Heart left ventricle (tissue), 16 donors: ENCODE results near the gene LMO2. TPM values are rescaled to one million over a fixed set of nuclear protein-coding genes. Genes with fewer than 3 reads are reported as not detected.
"Not testable (repeated sequence)": the region's sequence is repeated elsewhere in the genome, so short reads cannot be mapped to it uniquely, and the experiment has no call there.

Source experiments
- ATAC-seq, 4 donors: fragments of 200-7000 bp; cut with Tn5 transposase; one replicate each; pipeline ENCODE4 v1.9.1; 2020 to 2022; ENCODE audit warnings: moderate library complexity in 4 of 4, mild to moderate bottlenecking in 3 of 4, moderate number of reproducible peaks in 1 of 4
- DNase-seq, 5 donors: peaks; one replicate each; pipeline ENCODE4 v3.0.0-alpha.2; 2020
- H3K27ac ChIP-seq, 12 donors: fragments of 200-600 bp; sonication (generic) in 4 of 12; one replicate each; pipeline versions ENCODE4 v1.5.0 to v1.8.0; 2016 to 2022; ENCODE audit warnings: mild to moderate bottlenecking in 2 of 12
- H3K27me3 ChIP-seq, 9 donors: fragments of 200-600 bp; sonication (generic) in 2 of 9; one replicate each; pipeline versions ENCODE4 v1.5.1 to v1.8.0; 2016 to 2022; ENCODE audit warnings: mild to moderate bottlenecking in 3 of 9
- H3K36me3 ChIP-seq, 9 donors: fragments of 200-600 bp; sonication (generic) in 2 of 9; one replicate each; pipeline versions ENCODE4 v1.5.0 to v1.8.0; 2018 to 2022; ENCODE audit warnings: mild to moderate bottlenecking in 2 of 9
- H3K4me1 ChIP-seq, 12 donors: fragments of 200-600 bp; sonication (generic) in 4 of 12; one replicate each; pipeline versions ENCODE4 v1.5.0 to v1.8.0; 2016 to 2022; ENCODE audit warnings: mild to moderate bottlenecking in 3 of 12
- H3K4me3 ChIP-seq, 12 donors: fragments of 200-600 bp; sonication (generic) in 4 of 12; one replicate each; pipeline versions ENCODE4 v1.5.0 to v1.8.0; 2017 to 2022; ENCODE audit warnings: mild to moderate bottlenecking in 9 of 12, moderate library complexity in 4 of 12
- H3K9me3 ChIP-seq, 12 donors: fragments of 200-600 bp; sonication (generic) in 4 of 12; one replicate each; pipeline versions ENCODE4 v1.5.0 to v1.8.0; 2016 to 2022; ENCODE audit warnings: mild to moderate bottlenecking in 1 of 12
- POLR2A ChIP-seq, 2 donors: fragments of 450-650 bp; IDR thresholded peaks; one replicate each; pipeline ENCODE4 v1.6.1; 2017; ENCODE audit warnings: antibody characterized with exemption in 2 of 2, mild to moderate bottlenecking in 2 of 2, moderate library complexity in 2 of 2
- WGBS, 4 donors: extraction: QIAGEN DNeasy Blood & Tissue Kit in 2 of 4; methylation state at CpG; one replicate each; pipeline versions ENCODE4 v1.1.5 to v1.1.7; 2013 to 2018; 5-methylcytosine and 5-hydroxymethylcytosine counted together
- intact Hi-C, 10 donors: fragments of 100-400 bp; cut with DNase I; formaldehyde crosslinking; loops; one replicate each; pipeline versions ENCODE4 v1.11.1 to v1.14.2; 2022
- polyA plus RNA-seq, 2 donors: library from polyadenylated mRNA; stranded (reverse); fragments of 200-250 nt; gene quantifications; one replicate each; pipeline ENCODE4 v1.2.3, GENCODE V29; 2013
- total RNA-seq, 9 donors: library from RNA; depleted of rRNA in 2 of 9; stranded (reverse); fragments of >200 nt in 2 of 9; fragmentation: NEBNext Ultra II Directional in 3 of 9; extraction: Animal tissue kit (Norgen Biotek cat#: 25700) in 3 of 9; gene quantifications; one replicate each; pipeline versions ENCODE4 v1.1.0 to v1.2.4, GENCODE V29; 2016 to 2023
- TF ChIP-seq, protein P1 (sequence below), 12 donors: fragments of 200-600 bp; sonication (generic) in 4 of 12; IDR thresholded peaks; one replicate each; pipeline versions ENCODE4 v1.5.0 to v1.8.0; 2018 to 2022; ENCODE audit warnings: antibody characterized with exemption in 12 of 12, mild to moderate bottlenecking in 5 of 12
- donor health status: ischemic (EF 13 %, LVEDD 7.1; RV severe dilation, severe dysfunction).
- donor health status: healthy with polysubstance abuse.
- donor health status: DM: no; HTN: yes; CAD: no.
- donor health status: DM: no; HTN: no; CAD: no.
- donor health status: ischemic (EF 25% LVEDD 6.9; RV normal size, moderate dysfunction).
- donor health status: ischemic (EF 25% LVEDD 5.7; RV mildly dilated, moderate dysfunction).
- donor health status: healthy.
- donor health status: DM: yes; HTN: yes; CAD: no.
- donor health status: ischemic (EF 35%, LVEDD 5.7; RV mildly dilated, moderate dysfunction).
- donor health status: nonischemic (EF 11% LVEDD 7.7; RV severe dilation, severe dysfunction).
- donor health status: DM: yes; HTN: yes; CAD: no.
- donor health status: PGD.
- donor health status: ischemic (EF 29% LVEDD 5.4; RV normal size, mild dysfunction).
- donor health status: nonischemic (EF 23%, LVEDD 6.1; RV moderate dilation, normal function).

Gene LMO2
- total and polyA plus RNA-seq, 11 donors = 4.5 to 29.6 (median 8.7) TPM

DNA sequence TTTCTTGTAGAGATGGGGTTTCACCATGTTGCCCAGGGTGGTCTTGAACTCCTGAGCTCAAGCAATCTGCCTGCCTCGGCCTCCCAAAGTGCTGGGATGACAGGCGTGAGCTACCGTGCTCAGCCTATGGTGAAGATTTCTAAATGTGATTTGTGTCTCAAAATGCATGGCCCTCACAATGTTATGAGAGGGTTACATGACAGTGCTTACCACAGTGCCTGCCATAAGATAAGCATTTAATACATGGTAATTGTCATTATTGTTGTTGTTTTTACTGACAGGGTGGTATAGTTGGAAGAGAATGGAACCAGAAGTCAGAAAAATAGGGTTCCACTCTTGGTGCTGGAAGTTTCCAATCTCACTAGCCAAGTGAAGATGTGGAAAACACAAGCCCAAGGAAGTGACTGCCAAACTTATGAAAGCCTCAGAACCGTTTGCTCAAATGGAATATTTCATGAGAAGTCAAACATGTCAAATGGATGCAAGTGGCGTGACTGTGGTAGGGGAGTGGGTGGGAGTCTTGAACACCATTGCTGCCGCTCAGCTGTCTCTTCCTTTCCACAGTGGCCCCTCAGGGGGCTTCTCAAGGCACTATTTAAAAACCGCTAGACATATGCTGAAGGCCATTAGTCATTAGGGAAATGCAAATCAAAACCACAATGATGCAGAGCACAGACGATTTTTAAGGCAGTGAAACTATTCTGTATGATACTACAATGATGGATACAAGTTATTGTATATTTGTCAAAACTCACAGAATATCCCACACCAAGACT, 29.1 kb upstream of the LMO2 start:
- DNase-seq (no peak), ATAC-seq (no peak)
- Histone ChIP-seq H3K27me3 (no peaks in the 10 kb centered on the region), H3K9me3 (no peaks in the 10 kb centered on the region), H3K27ac (peak overlapping the region in 1 of 12 donors; percentile 21), H3K36me3 (no peaks in the 10 kb centered on the region), H3K4me3 (no peak overlapping the region), H3K4me1 (peaks cover 0 to 14% (median 0%) of the 10 kb centered on the region in 12 donors)
- 81 to 84% (median 83%) methylated on average over 8 of the region's 8 CpGs for WGBS, 4 donors
- intact Hi-C loops = no loop called here
- TF ChIP-seq, protein P1, sequence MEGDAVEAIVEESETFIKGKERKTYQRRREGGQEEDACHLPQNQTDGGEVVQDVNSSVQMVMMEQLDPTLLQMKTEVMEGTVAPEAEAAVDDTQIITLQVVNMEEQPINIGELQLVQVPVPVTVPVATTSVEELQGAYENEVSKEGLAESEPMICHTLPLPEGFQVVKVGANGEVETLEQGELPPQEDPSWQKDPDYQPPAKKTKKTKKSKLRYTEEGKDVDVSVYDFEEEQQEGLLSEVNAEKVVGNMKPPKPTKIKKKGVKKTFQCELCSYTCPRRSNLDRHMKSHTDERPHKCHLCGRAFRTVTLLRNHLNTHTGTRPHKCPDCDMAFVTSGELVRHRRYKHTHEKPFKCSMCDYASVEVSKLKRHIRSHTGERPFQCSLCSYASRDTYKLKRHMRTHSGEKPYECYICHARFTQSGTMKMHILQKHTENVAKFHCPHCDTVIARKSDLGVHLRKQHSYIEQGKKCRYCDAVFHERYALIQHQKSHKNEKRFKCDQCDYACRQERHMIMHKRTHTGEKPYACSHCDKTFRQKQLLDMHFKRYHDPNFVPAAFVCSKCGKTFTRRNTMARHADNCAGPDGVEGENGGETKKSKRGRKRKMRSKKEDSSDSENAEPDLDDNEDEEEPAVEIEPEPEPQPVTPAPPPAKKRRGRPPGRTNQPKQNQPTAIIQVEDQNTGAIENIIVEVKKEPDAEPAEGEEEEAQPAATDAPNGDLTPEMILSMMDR (IDR thresholded peaks at IDR 0.05) = no peak
- TF ChIP-seq POLR2A (IDR thresholded peaks at IDR 0.05) = no peak

DNA sequence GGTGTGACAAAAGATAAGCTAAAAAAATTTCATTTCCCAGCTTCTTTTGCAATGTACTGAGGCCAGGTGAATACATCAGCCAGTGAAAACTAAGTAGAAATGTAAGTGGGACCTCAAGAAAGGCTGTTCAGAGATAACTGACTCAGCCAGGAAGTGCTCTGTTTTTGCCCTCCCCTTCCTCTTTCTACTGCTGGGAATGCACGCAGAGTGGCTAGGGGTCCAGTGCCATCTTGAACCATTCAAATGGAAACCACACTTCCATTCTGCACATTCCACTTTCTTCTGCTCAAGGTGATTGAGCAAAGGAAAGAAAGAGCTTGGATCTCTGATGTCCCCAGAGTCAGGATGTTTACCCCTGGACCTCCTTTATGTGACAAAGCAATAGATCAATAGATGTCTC, 27.8 kb upstream of the LMO2 start:
- TF ChIP-seq POLR2A (IDR thresholded peaks at IDR 0.05) = no peak
- TF ChIP-seq, protein P1 (IDR thresholded peaks at IDR 0.05) = no peak
- intact Hi-C loops = no loop called here
- H3K4me1 ChIP-seq = peaks cover 0 to 14% (median 0%) of the 10 kb centered on the region in 12 donors
- H3K9me3 ChIP-seq = no peaks in the 10 kb centered on the region
- H3K27ac ChIP-seq = no peak overlapping the region
- no peaks in the 10 kb centered on the region for H3K36me3 ChIP-seq
- no peak overlapping the region for H3K4me3 ChIP-seq
- ATAC-seq = no peak
- no peak for DNase-seq
- H3K27me3 ChIP-seq = no peaks in the 10 kb centered on the region
- 67 to 75% (median 71%) methylated on average over 1 of the region's 1 CpG for WGBS, 4 donors

DNA sequence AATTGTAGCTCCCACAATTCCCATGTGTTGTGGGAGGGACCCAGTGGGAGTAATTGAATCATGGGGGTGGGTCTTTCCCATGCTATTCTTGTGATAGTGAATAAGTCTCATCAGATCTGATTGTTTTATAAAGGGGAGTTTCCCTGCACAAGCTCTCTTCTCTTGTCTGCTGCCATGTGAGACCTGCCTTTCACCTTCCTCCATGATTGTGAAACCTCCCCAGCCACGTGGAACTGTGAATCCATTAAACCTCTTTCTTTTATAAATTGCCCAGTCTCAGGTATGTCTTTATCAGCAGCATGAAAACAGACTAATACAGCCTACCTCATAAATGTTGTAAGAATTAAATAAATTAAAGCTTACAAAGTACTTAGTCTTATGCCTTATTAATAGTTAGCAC, 25.5 kb upstream of the LMO2 start:
- Histone ChIP-seq H3K9me3 (peaks cover 0 to 11% (median 0%) of the 10 kb centered on the region in 12 donors), H3K4me1 (peaks cover 0 to 22% (median 0%) of the 10 kb centered on the region in 12 donors)
- H3K36me3 ChIP-seq, ATAC-seq, H3K4me3 ChIP-seq, DNase-seq, H3K27ac ChIP-seq, intact Hi-C loops, H3K27me3 ChIP-seq: not testable (repeated sequence)
- WGBS, 4 donors = 56 to 78% (median 64%) methylated on average over 1 of the region's 1 CpG

DNA sequence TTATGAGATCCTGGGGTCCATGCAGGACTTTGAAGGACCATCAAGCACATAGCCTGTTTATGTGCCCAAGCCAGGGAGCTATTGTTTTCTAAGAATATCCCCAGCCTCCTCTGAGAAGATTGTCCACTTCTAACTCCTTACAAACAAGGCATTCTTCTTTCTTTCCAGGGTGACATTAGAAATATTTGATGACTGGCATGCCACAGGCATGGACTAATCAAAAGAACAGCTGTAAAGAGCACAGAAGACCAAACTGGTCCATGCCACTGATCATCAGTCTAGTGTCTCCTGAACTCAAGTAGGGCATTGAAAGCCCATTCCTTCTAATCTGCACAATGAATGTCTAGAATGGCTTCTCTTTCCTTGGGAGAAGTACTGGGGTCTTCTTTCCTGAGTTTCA, 24.9 kb upstream of the LMO2 start:
- ATAC-seq (no peak), DNase-seq (no peak)
- intact Hi-C loops = no loop called here
- no peak overlapping the region for H3K27ac ChIP-seq
- peaks cover 0 to 11% (median 0%) of the 10 kb centered on the region in 12 donors for H3K9me3 ChIP-seq
- TF ChIP-seq, protein P1 (IDR thresholded peaks at IDR 0.05) = no peak
- TF ChIP-seq POLR2A (IDR thresholded peaks at IDR 0.05) = no peak
- no peak overlapping the region for H3K4me3 ChIP-seq
- no peaks in the 10 kb centered on the region for H3K36me3 ChIP-seq
- peaks cover 0 to 29% (median 0%) of the 10 kb centered on the region in 12 donors for H3K4me1 ChIP-seq
- H3K27me3 ChIP-seq = no peaks in the 10 kb centered on the region
